Tibial nerve (tissue), 3 donors: Measurements from ENCODE around the gene DIS3.

Source experiments
- POLR2A ChIP-seq, 2 donors: fragments of 450-650 bp; IDR thresholded peaks; one replicate each; pipeline ENCODE4 v1.6.1; 2017; ENCODE audit warnings: antibody characterized with exemption in 2 of 2, mild to moderate bottlenecking in 2 of 2, moderate library complexity in 2 of 2
- TF ChIP-seq, protein P1 (sequence below), 5 experiments: fragments of 200-600 bp in 3 of 5; fragments of 450-650 bp in 2 of 5; sonication (generic) in 3 of 5; IDR thresholded peaks; one replicate each; pipeline ENCODE4 v1.5.1; 2016 to 2019; ENCODE audit warnings: antibody characterized with exemption in 5 of 5, mild to moderate bottlenecking in 3 of 5, moderate library complexity in 2 of 5

DNA sequence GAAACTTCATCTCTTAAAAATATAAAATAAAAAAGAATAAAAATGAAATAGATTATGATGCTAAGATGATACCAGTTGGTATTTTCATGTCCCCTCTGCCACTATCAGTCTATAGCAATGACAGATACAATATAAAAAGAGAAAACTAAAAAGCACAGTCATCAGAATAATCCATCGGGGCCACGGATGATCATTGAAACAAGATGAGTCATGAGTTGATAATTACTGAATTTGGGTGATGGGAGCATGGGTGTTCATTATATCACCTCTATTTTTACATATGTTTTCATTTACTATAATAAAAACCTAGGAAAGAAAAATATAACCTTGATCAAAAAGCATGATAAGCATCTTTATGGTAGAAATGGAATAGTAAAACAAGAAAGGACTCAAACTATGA lies 41.4 kb upstream of the DIS3 start:
- TF ChIP-seq, protein P1, sequence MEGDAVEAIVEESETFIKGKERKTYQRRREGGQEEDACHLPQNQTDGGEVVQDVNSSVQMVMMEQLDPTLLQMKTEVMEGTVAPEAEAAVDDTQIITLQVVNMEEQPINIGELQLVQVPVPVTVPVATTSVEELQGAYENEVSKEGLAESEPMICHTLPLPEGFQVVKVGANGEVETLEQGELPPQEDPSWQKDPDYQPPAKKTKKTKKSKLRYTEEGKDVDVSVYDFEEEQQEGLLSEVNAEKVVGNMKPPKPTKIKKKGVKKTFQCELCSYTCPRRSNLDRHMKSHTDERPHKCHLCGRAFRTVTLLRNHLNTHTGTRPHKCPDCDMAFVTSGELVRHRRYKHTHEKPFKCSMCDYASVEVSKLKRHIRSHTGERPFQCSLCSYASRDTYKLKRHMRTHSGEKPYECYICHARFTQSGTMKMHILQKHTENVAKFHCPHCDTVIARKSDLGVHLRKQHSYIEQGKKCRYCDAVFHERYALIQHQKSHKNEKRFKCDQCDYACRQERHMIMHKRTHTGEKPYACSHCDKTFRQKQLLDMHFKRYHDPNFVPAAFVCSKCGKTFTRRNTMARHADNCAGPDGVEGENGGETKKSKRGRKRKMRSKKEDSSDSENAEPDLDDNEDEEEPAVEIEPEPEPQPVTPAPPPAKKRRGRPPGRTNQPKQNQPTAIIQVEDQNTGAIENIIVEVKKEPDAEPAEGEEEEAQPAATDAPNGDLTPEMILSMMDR (IDR thresholded peaks at IDR 0.05) = no peak
- no peak for TF ChIP-seq POLR2A (IDR thresholded peaks at IDR 0.05)
